PC-3 (cell line): ENCODE results near the gene TAF4. TPM values are rescaled to one million over a fixed set of nuclear protein-coding genes. Genes with fewer than 3 reads are reported as not detected.

Experiments
- ATAC-seq: fragments of 200-7000 bp; cut with Tn5 transposase; 2 replicates; pipeline ENCODE4 v1.9.1; 2020; ENCODE audit warnings: mild to moderate bottlenecking, moderate library complexity
- BruUV-seq: library from RNA; stranded (reverse); fragments of 400-500 nt; replicated peaks from 2 replicates; lab custom pipeline; 2021; lab: Mats Ljungman, UMichigan
- CTCF ChIA-PET: fragments of 300-600 bp; sonication (Branson Sonifier 250); formaldehyde crosslinking; loops from one replicate; lab custom pipeline; 2022; ENCODE audit warnings: antibody characterized with exemption; lab: Charles Lee
- POLR2A ChIA-PET: fragments of 300-600 bp; sonication (Branson Sonifier 250); formaldehyde crosslinking; loops from one replicate; lab custom pipeline; 2022; ENCODE audit warnings: antibody characterized with exemption; ENCODE audit not compliant: unreplicated experiment; lab: Charles Lee
- DNase-seq: peaks from one replicate; pipeline ENCODE4 v3.0.0-alpha.2; 2015
- H2AFZ ChIP-seq: fragments of 300-600 bp; sonication (generic); 2 replicates; pipeline ENCODE4 v1.6.0; 2016; ENCODE audit warnings: antibody characterized with exemption, low read length
- H3F3A ChIP-seq: fragments of 300-600 bp; sonication (generic); one replicate; pipeline ENCODE4 v1.6.0; 2017; ENCODE audit warnings: antibody characterized with exemption, low read length, control low read depth, mild to moderate bottlenecking; ENCODE audit not compliant: unreplicated experiment
- H3K27ac ChIP-seq: fragments of 300-600 bp; sonication (generic); 2 replicates; pipeline ENCODE4 v1.5.1; 2016; ENCODE audit warnings: mild to moderate bottlenecking, low read length
- H3K27me3 ChIP-seq: fragments of 300-600 bp; sonication (generic); 2 replicates; pipeline ENCODE4 v1.6.1; 2016; ENCODE audit warnings: low read length, mixed read lengths
- H3K36me3 ChIP-seq: fragments of 300-600 bp; sonication (generic); 2 replicates; pipeline ENCODE4 v1.6.1; 2016; ENCODE audit warnings: low read depth, mixed run types, low read length, mixed read lengths
- H3K4me1 ChIP-seq: fragments of 300-600 bp; sonication (generic); 2 replicates; pipeline ENCODE4 v1.5.1; 2016; ENCODE audit warnings: low read length; ENCODE audit not compliant: insufficient read depth
- H3K4me2 ChIP-seq: fragments of 300-600 bp; sonication (generic); 2 replicates; pipeline ENCODE4 v1.6.0; 2016; ENCODE audit warnings: low read length
- H3K4me3 ChIP-seq: fragments of 300-600 bp; sonication (generic); 2 replicates; pipeline ENCODE4 v1.5.1; 2016; ENCODE audit warnings: mild to moderate bottlenecking, low read length, mixed read lengths
- H3K79me2 ChIP-seq: fragments of 300-600 bp; sonication (generic); 2 replicates; pipeline ENCODE4 v1.6.1; 2017; ENCODE audit warnings: low read length, mixed read lengths
- H3K9ac ChIP-seq: fragments of 300-600 bp; sonication (generic); 2 replicates; pipeline ENCODE4 v1.6.0; 2016; ENCODE audit warnings: mild to moderate bottlenecking, low read length
- H3K9me2 ChIP-seq: fragments of 300-600 bp; sonication (generic); replicated peaks from 2 replicates; pipeline ENCODE4 v1.6.1; 2016; ENCODE audit warnings: mixed run types, low read length, mixed read lengths
- H3K9me3 ChIP-seq: fragments of 300-600 bp; sonication (generic); 2 replicates; pipeline ENCODE4 v1.6.1; 2016; ENCODE audit warnings: low read length, mixed read lengths
- H4K20me1 ChIP-seq: fragments of 300-600 bp; sonication (generic); 2 replicates; pipeline ENCODE4 v1.6.1; 2016; ENCODE audit warnings: low read length, mixed read lengths
- CTCF ChIP-seq: fragments of 300-600 bp; sonication (generic); conservative IDR thresholded peaks from 2 replicates; pipeline ENCODE4 v1.5.1; 2017; ENCODE audit warnings: antibody characterized with exemption, low read depth, mild to moderate bottlenecking, low read length
- EZH2 ChIP-seq: fragments of 300-600 bp; sonication (generic); IDR thresholded peaks from one replicate; pipeline ENCODE4 v1.6.1; 2017; ENCODE audit warnings: antibody characterized with exemption, mild to moderate bottlenecking, low read length; ENCODE audit not compliant: unreplicated experiment
- EZH2phosphoT487 ChIP-seq: fragments of 300-600 bp; sonication (generic); IDR thresholded peaks from 2 replicates; pipeline ENCODE4 v1.6.1; 2018; ENCODE audit warnings: mild to moderate bottlenecking, antibody characterized with exemption, low read length, borderline replicate concordance
- intact Hi-C: fragments of 100-400 bp; cut with micrococcal nuclease; formaldehyde crosslinking; loops from 2 replicates; pipeline ENCODE4 v1.9.0; 2023
- total RNA-seq: library from RNA; depleted of rRNA; stranded (reverse); fragments of >200 nt; gene quantifications from 2 replicates; pipeline ENCODE4 v1.2.3, GENCODE V29; 2014

Gene TAF4
- total RNA-seq, 1 experiment from 2014 or later, result 9.6 TPM

GRCh38 chr20:61997891-61998290 lies 67.8 kb downstream of the TAF4 start:
- Histone ChIP-seq H3K9ac (no peak overlapping the region), H3K9me2 (no peaks in the 10 kb centered on the region), H3K36me3 (peaks cover 66% of the 10 kb centered on the region), H3K79me2 (no peaks in the 10 kb centered on the region), H2AFZ (no peak overlapping the region), H3K4me2 (no peak overlapping the region), H4K20me1 (no peaks in the 10 kb centered on the region), H3K27ac (no peak overlapping the region), H3K9me3 (no peaks in the 10 kb centered on the region), H3K4me1 (no peaks in the 10 kb centered on the region), H3K4me3 (no peak overlapping the region), H3F3A (no peaks in the 10 kb centered on the region), H3K27me3 (no peaks in the 10 kb centered on the region)
- DNase-seq (no peak), ATAC-seq (no peak)
- POLR2A ChIA-PET, result no interaction called here
- intact Hi-C loops, result no loop called here
- TF ChIP-seq EZH2phosphoT487, result no peak
- TF ChIP-seq CTCF, result no peak
- no peak for TF ChIP-seq EZH2
- no TSS peak for BruUV-seq
- CTCF ChIA-PET, result no interaction called here

GRCh38 chr20:61997372-61997771 lies 68.3 kb downstream of the TAF4 start:
- peaks cover 66% of the 10 kb centered on the region for H3K36me3 ChIP-seq
- H3K27me3 ChIP-seq, result no peaks in the 10 kb centered on the region
- H3K4me2 ChIP-seq, result no peak overlapping the region
- intact Hi-C loops, result no loop called here
- H3K9ac ChIP-seq, result no peak overlapping the region
- H3F3A ChIP-seq, result no peaks in the 10 kb centered on the region
- no TSS peak for BruUV-seq
- H3K9me3 ChIP-seq, result no peaks in the 10 kb centered on the region
- no peak for ATAC-seq
- TF ChIP-seq EZH2phosphoT487 (no peak), CTCF (no peak), EZH2 (no peak)
- H3K4me3 ChIP-seq, result no peak overlapping the region
- no peak overlapping the region for H2AFZ ChIP-seq
- CTCF ChIA-PET, result no interaction called here
- no peaks in the 10 kb centered on the region for H3K4me1 ChIP-seq
- DNase-seq, result no peak
- no peaks in the 10 kb centered on the region for H4K20me1 ChIP-seq
- POLR2A ChIA-PET, result no interaction called here
- H3K27ac ChIP-seq, result no peak overlapping the region
- no peaks in the 10 kb centered on the region for H3K9me2 ChIP-seq
- no peaks in the 10 kb centered on the region for H3K79me2 ChIP-seq

GRCh38 chr20:61994546-61994945 lies 71.1 kb downstream of the TAF4 start:
- Histone ChIP-seq H3K4me1 (no peaks in the 10 kb centered on the region), H3K9me3 (no peaks in the 10 kb centered on the region), H3K4me2 (no peak overlapping the region), H3F3A (no peaks in the 10 kb centered on the region), H3K9ac (no peak overlapping the region), H3K36me3 (peaks cover 63% of the 10 kb centered on the region), H2AFZ (no peak overlapping the region), H3K9me2 (no peaks in the 10 kb centered on the region), H3K27ac (no peak overlapping the region), H4K20me1 (no peaks in the 10 kb centered on the region), H3K79me2 (no peaks in the 10 kb centered on the region), H3K4me3 (no peak overlapping the region), H3K27me3 (no peaks in the 10 kb centered on the region)
- ATAC-seq, result no peak
- BruUV-seq, result no TSS peak
- no peak for TF ChIP-seq CTCF
- CTCF ChIA-PET, result no interaction called here
- intact Hi-C loops, result no loop called here
- POLR2A ChIA-PET, result no interaction called here
- no peak for DNase-seq
